GM18517 (cell line): Measurements from ENCODE around the gene SLC25A34.

ENCODE experiments used
- ATAC-seq: cut with Tn5 transposase; IDR thresholded peaks from one replicate; pipeline ENCODE4 v1.9.1; 2021; ENCODE audit warnings: mild to moderate bottlenecking, moderate library complexity; ENCODE audit not compliant: unreplicated experiment

Gene SLC25A34

DNA sequence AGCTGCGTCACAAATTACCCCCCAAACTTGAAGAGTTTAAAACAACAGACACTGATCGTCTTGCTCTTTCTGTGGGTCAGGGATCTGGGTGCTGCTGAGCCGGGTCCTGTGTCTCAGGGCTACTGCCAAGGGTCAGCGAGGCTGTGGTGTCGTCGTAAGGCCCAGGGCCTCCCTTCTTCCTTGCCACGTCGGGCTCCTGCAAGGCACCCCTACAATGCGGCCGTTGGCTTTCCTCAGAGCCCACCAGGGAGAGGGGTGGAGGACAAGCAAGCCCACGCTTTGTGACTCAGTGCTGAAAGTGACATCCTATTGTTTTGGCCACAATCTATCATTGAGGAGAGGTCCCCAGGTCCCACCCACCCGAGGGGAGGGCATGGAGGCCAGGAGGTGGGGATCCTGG lies 14.9 kb downstream of the SLC25A34 start:
- no peak for ATAC-seq

DNA sequence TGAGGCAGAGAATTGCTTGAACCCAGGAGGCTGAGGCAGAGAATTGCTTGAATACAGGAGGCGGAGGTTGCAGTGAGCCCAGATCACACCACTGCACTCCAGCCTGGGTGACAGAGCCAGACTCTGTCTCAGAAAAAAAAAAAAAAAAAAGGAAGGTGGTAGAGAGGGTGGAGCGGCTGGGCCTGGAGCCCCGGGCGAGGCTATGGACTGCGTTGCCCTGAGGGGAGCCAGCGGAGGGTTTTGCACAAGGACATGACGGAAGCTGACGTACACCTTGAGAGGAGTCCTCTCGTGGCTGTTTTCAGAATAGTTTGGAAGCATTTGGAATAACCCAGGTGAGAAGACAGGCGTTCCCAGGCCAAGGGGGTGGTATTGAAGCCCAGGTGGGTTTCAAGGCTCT lies 15.7 kb downstream of the SLC25A34 start:
- no peak for ATAC-seq

DNA sequence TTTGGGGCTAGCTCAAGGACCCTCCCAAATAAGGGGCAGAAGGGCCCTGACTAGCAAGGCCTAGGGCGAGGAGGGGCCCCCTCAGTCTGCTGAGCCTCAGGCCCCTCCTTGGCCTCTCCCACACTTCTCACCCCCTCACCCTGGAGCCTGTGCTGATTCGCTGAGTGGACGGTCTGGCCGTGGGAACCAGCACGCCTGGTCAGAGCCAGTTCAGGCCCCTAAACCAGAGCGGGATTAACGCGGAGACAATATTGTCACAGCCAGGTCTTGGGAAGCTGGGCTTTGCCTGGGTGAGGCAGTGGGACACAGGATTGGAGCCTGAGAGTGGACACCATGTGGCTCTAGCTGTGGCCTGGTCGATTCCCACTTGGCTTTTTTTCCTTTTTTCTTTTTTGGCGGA lies 17.7 kb downstream of the SLC25A34 start:
- no peak for ATAC-seq

DNA sequence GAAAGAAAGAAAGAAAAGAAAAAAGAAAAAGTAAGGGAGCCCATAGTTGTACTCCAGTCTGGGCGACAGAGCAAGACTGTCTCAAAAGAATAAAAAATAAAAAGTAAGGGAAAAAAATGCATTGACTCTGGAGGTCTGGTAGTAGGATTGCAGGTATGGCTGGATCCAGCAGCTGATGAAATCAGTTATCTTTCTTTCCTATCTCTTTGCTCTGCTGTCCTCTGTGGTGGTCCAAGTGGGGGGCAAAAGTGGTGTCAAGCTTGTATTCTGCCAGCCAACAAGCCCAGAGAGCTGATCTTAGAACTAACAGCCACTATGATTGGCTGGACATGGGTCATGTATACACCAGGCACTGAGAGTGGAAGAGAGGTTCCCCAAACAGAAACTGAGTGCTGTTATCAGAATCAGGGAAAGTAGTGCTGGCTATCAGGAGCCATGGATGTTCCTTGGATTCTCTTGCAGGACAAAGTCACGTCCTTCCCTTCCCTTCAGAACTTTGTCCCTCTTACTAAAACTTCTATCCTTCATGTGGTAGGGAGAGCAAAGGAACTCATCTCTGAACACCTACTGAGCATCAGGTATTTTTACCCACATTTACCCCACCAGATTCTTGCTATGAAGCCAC lies 19.1 kb downstream of the SLC25A34 start:
- ATAC-seq: no peak

DNA sequence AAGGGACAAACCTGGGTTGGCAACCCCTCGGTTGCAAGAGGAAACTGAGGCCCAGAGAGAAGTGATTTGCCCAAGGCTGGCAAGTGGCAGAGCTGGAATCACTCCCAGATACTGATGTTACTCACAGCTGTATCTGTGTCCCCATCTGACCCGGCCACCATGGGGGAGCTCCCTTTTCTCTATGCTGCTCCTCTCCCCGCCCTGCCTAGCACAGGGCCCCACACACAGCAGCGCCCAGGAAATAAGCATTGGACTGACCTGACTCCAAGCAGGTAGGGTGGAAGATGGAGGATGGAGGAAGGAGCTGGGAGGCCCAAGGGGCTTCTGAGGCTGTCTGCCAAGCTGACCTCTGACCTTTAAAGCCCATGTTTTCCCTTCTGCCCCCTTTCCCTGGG lies 19.6 kb downstream of the SLC25A34 start:
- no peak for ATAC-seq

DNA sequence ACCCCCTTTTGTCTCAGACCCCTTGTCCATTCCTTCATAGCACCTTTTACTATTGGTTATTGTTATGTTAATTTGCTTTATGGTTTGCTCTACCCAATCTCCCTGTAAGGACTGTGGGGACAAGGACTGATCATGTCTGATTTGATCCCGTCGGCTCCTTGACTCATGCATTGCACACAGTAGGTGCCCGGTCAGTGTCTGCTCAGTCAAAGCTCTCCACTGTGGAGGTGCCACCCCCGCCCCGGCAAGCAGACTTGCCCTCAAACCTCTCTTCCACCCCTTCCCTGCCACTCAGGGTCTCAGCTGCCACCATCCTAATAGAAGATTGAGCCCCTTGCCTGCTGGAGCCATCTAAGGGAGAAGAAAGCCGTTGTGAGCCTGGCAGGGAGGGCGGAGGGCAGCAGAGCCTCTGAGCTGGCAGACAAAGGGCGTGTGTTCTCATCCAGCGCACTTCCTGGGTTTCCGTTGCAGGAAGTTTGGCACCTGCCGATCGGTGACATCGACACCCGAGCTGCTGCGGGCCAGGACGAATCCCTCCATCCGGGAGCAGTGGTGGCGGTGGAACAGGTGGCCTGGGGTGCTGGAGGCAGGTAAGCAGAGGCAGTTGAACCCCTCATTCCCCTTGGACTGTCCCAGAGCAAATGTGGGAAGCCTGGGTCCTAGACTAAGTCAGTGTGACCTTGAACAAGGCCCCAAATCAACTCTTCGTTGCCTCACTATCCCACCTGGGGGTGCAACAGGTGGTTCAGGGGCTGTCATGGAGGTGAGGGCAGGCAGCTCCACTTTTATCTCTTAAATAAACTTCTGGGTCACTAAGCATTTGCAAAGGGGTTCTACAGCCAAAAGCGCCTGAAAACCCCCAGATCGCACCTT lies 20.3 kb downstream of the SLC25A34 start:
- ATAC-seq: no peak

DNA sequence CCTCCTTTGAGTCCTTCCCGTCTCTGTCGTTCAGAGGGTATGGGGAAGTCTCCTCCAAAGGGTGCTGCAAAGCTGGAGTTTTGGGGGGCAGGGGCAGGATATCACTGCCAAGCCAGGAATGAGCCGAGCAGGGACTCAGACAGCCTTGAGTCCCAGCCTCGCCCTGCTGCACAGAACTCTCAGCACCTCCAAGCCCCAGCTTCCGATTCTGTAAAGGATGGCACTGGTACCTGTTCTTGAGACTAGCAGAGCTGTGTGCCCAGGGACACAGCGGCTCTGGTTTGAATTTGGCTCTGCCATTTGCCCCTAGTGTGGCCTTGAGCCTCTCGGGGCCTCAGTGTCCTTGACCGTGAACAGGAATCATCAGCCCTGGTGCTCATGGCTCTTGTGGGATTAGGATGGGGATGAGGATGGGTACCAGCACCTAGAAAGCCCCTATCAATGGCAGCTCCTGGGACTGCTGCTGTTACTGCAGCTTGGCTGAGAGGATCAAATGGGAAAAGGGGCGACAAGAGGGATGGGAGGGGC lies 21.0 kb downstream of the SLC25A34 start:
- no peak for ATAC-seq

DNA sequence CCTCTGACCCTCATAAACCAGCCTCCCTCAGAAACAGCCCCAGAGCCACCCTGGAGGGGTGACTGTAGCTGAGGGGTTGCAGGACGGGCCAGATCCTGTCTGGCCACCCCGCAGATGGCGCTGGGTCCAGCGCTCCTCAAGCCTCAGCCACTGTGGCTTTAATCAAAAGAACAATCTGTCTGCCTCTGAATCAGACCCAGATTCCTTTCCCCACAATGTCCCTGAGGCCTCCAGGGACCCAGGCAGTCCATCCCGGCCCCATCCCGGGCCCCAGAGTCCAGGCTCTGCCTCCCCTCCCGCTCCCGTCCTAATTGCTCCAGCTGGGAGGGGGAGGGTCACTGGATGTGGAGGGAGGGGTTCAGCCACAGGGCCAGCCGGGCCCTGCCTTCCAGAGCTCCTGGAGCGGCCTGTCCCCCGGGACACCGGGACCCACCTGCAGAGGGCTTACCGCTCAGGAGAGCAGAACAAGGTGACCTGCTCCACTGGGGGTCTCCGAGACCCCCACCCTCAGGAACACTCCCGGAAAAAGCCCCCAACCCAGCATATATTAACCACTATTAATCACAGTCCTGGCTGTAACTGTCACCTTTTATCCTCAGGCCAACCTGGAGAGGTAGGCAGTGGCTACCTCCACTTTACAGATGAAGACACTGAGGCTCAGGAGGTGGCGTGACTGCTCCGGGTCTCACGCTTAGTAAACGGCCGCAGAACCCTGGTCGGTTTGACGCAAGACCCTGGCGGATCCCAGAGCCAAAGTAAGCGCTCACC lies 21.7 kb downstream of the SLC25A34 start:
- no peak for ATAC-seq

DNA sequence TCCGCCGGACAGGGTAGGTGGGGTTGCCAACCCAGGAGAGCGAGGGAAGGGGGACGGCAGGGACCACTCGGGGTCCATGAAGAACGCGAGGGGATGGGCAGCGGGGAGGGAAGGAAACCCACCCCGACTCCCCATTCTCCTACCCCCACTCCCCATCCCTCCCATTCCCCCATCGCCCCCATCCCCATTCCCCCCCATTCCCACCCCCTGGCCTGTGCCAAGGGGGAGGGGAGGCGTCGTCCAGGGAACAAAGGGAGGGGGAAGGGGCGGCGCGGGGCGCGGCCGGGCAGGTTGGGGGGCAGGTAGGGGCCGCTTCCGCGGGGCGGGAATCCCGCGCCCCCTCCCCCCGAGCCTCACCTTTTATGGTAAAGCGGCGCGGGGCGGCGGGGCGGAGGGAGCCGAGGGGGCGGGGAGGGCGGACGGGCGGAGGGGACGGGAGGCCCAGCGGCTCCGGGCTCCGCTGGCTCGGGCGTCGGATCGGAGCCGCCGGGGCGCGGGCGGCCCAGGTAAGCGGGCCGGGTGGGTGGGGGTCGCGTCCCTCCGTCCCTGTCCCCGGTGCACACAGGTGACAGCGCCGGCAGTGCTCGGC lies 22.4 kb downstream of the SLC25A34 start, which contains the start of gene FBLIM1:
FBLIM1 (plus strand) TSS at position 453 of the 589 bp plus-strand sequence. CDS start 6,189 bp downstream, outside the sequence.
- no peak for ATAC-seq

DNA sequence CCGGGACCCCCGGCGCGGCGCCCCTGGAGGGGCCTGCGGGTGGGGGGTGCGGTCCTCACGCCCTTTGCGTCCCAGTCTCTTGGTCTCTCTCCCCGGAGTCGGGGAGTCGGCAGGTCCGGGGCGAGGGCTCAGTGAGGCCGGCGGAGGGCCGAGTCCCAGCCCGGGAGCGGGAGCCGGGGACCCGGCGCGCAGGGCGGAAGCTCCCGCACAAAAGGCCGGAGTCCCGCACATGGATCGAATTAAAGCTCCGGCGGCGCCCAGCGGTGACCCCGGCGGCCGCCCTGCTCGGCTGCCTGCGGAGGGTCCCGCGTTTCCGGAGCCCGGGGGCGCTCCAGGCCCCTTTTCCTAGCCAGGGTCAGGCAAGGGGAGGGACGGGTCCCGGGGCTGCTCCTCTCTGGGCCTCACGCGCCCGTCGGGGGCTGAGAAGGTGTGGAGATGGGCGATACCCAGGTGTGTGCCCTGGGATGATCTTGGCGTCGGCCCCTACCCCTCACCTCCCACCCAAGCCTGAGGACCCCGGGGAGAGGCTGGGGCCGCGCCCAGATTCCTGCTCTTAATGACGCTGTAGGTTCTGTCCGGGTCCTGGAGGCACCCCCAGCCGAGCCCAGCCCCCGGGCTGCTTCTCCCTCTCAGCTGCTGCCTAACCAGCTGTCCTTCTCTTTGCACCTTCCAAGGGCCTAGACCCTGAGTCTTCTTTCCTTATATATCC lies 23.0 kb downstream of the SLC25A34 start:
- ATAC-seq: no peak

DNA sequence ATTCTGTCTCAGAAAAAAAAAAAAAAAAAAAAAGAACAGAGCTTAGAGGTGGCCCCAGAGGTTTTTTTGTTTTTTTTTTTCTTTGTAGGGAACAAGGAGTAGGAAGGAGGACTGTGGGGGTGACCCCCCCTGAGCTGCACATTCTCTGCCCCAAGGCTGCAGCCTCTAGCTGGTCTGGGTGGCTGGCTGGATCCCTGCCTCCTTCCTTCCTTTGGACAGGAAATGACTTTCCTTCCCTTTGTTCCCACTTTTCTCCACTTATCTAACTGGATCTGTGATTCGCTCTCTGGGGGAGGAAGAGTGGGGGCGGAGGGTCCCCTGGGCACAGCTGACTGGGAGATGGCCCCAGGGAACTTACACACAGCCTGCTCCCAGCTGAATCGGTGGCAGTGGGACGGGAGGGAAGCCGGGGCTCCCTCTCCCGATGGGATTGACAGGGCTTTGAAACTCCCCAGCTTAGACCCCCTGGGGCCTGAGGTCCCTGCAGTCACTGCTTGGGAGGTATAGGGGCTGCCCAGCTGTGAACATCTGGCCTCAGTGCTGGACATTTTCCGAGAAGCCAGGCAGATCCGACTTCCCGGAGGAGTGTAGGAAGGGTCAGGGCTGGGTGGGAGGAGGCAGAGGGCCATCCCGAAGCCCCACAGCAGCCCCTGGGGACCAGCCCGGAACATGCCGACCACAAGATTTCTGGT lies 24.6 kb downstream of the SLC25A34 start:
- no peak for ATAC-seq

DNA sequence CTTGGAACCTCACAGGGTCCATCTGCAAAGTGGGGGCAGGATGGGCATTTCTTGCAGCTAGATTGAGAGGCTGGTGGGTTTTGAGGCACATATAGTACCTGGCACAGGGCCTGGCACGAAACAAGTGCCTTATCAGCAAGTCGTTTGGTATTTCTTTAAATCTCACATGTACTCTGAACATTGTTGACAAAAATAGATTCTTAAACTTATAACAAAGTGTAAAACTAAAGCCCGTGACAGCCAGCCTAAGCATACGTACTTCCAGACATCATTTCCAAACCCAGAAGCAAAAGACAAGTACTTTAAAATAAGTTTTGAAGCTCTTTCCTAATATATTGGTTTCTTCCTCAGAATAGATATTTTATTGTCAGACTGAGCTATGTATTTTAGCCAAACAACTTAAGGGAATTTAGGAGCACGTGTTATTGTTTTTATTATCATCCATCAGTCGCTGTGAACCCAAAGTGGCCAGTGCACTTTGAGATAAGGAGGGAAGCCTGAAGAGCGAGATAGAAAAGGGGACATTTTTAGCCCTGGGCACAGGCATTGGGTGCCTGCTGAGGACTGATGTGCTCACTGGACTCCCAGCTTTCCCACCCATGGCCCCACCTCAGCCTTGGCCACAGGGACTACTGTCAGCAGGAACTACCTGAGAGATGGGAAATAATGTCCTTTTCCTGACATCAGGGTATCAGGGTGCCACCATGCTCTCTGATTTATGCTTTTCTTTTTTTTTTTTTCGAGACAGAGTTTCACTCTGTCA lies 25.5 kb downstream of the SLC25A34 start:
- ATAC-seq: no peak

DNA sequence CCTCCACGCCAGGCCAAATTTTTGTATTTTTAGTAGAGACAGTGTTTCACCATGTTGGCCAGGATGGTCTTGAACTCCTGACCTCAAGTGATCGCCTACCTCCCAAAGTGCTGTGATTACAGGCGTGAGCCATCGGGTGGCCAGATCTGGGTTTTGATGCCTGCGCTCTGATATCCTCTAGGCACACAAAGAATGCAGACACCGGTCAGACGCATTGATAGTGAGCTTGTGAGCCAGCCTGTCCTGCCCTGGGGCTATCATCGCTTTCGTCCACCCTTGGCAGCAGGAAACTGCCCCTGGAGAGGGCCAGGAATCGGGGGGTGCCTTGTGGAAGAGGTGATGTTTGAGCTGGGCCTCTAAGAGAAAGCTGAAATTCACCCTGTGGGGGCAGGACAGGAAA lies 26.5 kb downstream of the SLC25A34 start:
- no peak for ATAC-seq

DNA sequence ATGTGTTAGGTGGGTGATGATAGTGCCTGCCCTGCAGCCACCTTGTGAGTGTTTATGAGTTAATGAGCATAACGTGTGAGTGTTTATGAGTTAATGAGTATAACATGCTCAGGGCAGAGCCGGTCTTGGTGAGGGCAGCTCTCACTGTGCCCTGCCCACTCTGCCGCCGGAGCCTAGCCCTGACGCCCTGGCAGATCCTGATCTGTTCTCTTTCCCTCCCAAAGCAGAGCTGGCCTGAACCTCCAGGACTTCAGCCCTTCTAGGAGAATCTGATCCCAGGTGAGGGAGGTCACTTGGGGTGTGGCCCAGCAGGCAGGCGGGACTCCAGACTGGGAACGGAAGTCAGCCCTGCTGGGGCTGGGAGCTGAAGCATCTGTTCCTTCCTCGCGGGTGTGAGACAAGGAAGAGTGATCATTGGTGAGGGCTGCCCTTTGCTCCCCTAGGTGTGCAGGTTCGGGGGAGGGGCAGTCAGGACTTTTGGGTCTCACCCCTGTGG lies 28.3 kb downstream of the SLC25A34 start:
- ATAC-seq: no peak

DNA sequence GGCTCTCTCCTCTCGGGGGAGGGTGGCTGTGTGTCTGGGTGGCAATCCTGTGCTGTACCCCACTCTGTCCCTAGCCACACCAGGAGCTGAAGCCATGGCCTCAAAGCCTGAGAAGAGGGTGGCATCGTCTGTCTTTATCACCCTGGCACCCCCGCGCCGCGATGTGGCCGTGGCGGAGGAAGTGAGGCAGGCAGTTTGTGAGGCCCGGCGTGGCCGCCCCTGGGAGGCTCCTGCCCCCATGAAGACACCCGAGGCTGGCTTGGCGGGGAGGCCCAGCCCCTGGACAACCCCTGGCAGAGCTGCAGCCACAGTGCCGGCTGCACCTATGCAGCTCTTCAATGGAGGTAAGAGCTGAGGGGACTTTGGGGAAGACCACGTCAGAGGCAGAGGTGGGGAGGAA lies 28.8 kb downstream of the SLC25A34 start:
- no peak for ATAC-seq

DNA sequence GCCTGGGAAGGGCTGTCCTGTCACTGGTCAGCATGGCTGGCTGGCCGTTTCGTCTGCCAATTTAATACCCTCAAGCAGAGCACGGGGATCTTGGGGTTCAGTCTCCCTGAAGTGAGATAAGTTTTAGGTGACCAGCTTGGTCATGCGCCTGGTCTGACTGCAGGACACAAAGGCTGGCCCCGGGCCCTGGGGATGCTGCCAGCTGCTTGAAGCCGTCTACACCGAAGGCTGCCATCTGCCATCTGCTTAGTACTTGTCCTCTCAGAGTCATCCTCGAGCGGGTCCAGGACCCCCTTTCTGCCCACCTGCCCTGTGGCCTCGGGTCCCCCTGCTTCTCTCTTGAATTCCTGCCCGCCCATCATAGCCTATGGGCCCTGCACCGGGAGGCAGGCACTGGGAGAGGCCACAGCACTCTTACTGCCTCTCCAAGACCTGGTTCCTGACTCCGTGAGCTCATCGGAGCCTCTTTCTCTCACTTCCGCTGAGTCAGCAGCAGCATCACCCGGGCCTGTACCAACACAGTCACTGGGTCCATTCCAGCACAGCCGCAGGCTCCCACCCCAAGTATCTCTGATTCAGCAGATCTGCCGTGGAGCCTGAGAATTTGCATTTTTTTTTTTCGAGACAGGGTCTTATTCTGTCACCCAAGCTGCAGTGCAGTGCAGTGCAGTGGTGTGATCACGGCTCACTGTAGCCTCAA lies 29.6 kb downstream of the SLC25A34 start:
- ATAC-seq: no peak

DNA sequence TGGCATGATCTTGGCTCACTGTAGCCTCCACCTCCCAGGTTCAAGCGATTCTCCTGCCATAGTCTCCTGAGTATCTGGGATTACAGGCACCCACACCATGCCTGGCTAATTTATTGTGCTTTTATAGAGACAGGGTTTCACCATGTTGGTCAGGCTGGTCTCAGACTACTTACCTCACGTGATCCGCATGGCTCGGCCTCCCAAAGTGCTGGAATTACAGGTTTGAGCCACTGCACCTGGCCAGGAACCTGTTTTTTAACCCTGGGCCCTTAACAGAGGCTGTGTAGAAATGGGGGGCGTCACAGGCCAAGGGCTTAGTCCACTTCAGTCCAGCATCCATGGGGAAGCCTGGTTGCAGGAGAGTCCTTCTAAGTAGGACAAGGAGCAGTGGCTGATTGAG lies 31.9 kb downstream of the SLC25A34 start:
- no peak for ATAC-seq

DNA sequence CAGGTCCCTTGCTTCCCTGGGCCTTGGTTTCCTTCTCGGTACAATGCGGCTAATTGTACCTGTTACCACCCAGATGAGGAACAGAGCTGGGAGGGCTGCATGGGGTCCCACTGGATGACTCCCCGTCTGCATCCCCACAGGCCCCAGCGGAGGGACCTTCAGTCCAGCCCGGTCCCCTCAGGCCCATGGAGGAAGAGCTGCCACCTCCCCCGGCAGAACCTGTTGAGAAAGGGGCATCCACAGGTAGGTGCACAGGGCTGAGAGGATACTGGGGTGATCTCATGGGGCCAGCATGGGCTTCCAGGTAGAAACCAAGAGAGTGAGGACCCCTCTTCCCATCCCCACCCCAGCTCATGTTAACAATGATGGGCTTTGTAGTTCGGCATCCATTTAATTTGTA lies 32.3 kb downstream of the SLC25A34 start:
- ATAC-seq: no peak
